Neural progenitor cell (in vitro differentiated cells): ENCODE measurements around the gene TREM2. TPM values are rescaled to one million over a fixed set of nuclear protein-coding genes. Genes with fewer than 3 reads are reported as not detected.

Source experiments
- DNase-seq: peaks from one replicate; pipeline ENCODE4 v3.0.0-alpha.2; 2016; ENCODE audit warnings: low spot score
- H2AFZ ChIP-seq: fragments of 200-600 bp; sonication (generic); replicated peaks from 2 replicates; pipeline ENCODE4 v1.6.1; 2016; ENCODE audit warnings: antibody characterized with exemption
- H3F3A ChIP-seq: fragments of 200-600 bp; sonication (generic); 2 replicates; pipeline ENCODE4 v1.6.1; 2016; ENCODE audit warnings: antibody characterized with exemption, low read depth
- H3K27ac ChIP-seq: fragments of 200-600 bp; sonication (generic); 2 replicates; pipeline ENCODE4 v1.5.1; 2016; ENCODE audit warnings: mild to moderate bottlenecking
- H3K27me3 ChIP-seq: fragments of 200-600 bp; sonication (generic); 2 replicates; pipeline ENCODE4 v1.6.1; 2016; ENCODE audit warnings: mild to moderate bottlenecking, moderate library complexity
- H3K36me3 ChIP-seq: fragments of 200-600 bp; sonication (generic); 2 replicates; pipeline ENCODE4 v1.5.1; 2016
- H3K4me1 ChIP-seq: fragments of 200-600 bp; sonication (generic); 2 replicates; pipeline ENCODE4 v1.6.1; 2016; ENCODE audit warnings: mixed run types
- H3K4me2 ChIP-seq: fragments of 200-600 bp; sonication (generic); 2 replicates; pipeline ENCODE4 v1.6.1; 2016
- H3K4me3 ChIP-seq: fragments of 200-600 bp; sonication (generic); 2 replicates; pipeline ENCODE4 v1.5.1; 2016
- H3K79me2 ChIP-seq: fragments of 200-600 bp; sonication (generic); 2 replicates; pipeline ENCODE4 v1.6.1; 2016; ENCODE audit warnings: low read depth
- H3K9ac ChIP-seq: fragments of 200-600 bp; sonication (generic); 2 replicates; pipeline ENCODE4 v1.6.1; 2016
- H3K9me3 ChIP-seq: fragments of 200-600 bp; sonication (generic); 2 replicates; pipeline ENCODE4 v1.5.1; 2016; ENCODE audit warnings: low read depth
- H4K20me1 ChIP-seq: fragments of 200-600 bp; sonication (generic); 2 replicates; pipeline ENCODE4 v1.6.1; 2016; ENCODE audit warnings: low read depth
- H3K27ac Mint-ChIP-seq: 3 replicates; pipeline ENCODE4 v1.8.0; 2021; ENCODE audit warnings: mixed read lengths
- H3K27me3 Mint-ChIP-seq: 2 replicates; pipeline ENCODE4 v1.8.0; 2022; ENCODE audit warnings: low read depth, mild to moderate bottlenecking, inconsistent platforms, moderate library complexity, mixed read lengths; ENCODE audit not compliant: insufficient read depth
- H3K36me3 Mint-ChIP-seq: 3 replicates; pipeline ENCODE4 v1.8.0; 2021; ENCODE audit warnings: mixed read lengths
- H3K4me1 Mint-ChIP-seq: 3 replicates; pipeline ENCODE4 v1.8.0; 2021; ENCODE audit warnings: mixed read lengths
- H3K4me3 Mint-ChIP-seq: 3 replicates; pipeline ENCODE4 v1.8.0; 2021; ENCODE audit warnings: mild to moderate bottlenecking, moderate library complexity, mixed read lengths
- H3K9me3 Mint-ChIP-seq: 3 replicates; pipeline ENCODE4 v1.8.0; 2020; ENCODE audit warnings: mixed read lengths
- EZH2 ChIP-seq: fragments of 200-600 bp; sonication (generic); IDR thresholded peaks from 2 replicates; pipeline ENCODE4 v1.6.1; 2017; ENCODE audit warnings: antibody characterized with exemption, mild to moderate bottlenecking, moderate library complexity
- EZH2phosphoT487 ChIP-seq: fragments of 200-600 bp; sonication (generic); IDR thresholded peaks from 2 replicates; pipeline ENCODE4 v1.6.1; 2017; ENCODE audit warnings: antibody characterized with exemption
- total RNA-seq: library from RNA; depleted of rRNA; stranded (reverse); fragments of >200 nt; gene quantifications from 2 replicates; pipeline ENCODE4 v1.2.3, GENCODE V29; 2015; ENCODE audit warnings: low replicate concordance
- TF ChIP-seq, protein P1 (sequence below): fragments of 200-600 bp; sonication (generic); IDR thresholded peaks from 2 replicates; pipeline ENCODE4 v1.5.1; 2017; ENCODE audit warnings: antibody characterized with exemption, mild to moderate bottlenecking

Gene TREM2
- total RNA-seq, 1 donor from 2014 or later, result not detected

DNA sequence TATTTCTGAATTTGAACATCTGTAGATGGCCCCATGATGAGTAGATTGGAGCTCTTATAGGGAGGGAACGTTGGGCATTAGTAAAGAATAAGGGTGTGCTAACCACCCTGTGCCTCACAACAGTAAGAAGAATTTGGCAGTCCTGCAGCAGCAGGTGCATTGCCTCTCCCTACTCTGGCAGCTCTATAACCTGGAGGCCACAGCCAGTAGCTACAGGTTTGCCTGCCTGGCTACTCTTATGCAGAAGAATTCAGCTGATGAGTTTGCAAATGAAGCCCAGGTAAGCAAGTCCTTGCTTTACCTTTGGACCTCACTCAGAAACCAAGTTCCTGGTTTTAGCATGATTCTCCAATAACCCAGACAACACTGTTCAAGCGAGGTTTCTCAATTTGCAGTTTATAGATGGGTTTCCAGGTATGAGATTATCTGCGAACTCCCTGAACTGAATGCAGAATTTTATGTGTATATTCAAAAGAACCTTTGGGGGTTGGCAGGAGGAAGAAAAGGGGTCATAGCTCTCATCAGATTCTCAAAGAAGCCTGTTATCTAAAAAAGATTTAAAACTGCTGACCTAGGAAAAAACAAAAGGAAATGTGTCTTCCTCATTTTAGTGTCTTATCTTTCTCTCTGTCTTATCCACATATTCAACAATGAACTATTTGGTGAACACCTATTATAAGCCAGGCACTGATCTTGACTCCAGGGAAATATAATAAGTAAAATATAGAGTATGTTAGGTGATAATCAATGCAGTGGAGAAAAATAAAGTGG is 27.7 kb downstream of the TREM2 start:
- TF ChIP-seq EZH2phosphoT487, result no peak
- TF ChIP-seq EZH2, result no peak
- TF ChIP-seq, protein P1, sequence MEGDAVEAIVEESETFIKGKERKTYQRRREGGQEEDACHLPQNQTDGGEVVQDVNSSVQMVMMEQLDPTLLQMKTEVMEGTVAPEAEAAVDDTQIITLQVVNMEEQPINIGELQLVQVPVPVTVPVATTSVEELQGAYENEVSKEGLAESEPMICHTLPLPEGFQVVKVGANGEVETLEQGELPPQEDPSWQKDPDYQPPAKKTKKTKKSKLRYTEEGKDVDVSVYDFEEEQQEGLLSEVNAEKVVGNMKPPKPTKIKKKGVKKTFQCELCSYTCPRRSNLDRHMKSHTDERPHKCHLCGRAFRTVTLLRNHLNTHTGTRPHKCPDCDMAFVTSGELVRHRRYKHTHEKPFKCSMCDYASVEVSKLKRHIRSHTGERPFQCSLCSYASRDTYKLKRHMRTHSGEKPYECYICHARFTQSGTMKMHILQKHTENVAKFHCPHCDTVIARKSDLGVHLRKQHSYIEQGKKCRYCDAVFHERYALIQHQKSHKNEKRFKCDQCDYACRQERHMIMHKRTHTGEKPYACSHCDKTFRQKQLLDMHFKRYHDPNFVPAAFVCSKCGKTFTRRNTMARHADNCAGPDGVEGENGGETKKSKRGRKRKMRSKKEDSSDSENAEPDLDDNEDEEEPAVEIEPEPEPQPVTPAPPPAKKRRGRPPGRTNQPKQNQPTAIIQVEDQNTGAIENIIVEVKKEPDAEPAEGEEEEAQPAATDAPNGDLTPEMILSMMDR, result no peak
- Histone ChIP-seq H3K27ac (no peak overlapping the region), H3K79me2 (no peaks in the 10 kb centered on the region), H3K9me3 (no peaks in the 10 kb centered on the region), H3F3A (peaks cover 10% of the 10 kb centered on the region), H3K27me3 (no peaks in the 10 kb centered on the region), H2AFZ (no peak overlapping the region), H3K9ac (no peak overlapping the region), H3K4me3 (no peak overlapping the region), H3K4me1 (peaks cover 10% of the 10 kb centered on the region), H3K36me3 (no peaks in the 10 kb centered on the region), H3K4me2 (no peak overlapping the region), H4K20me1 (no peaks in the 10 kb centered on the region)
- DNase-seq, result no peak
- H3K4me1 Mint-ChIP-seq, result no peaks in the 10 kb centered on the region
- H3K27ac Mint-ChIP-seq, result no peak overlapping the region
- no peaks in the 10 kb centered on the region for H3K36me3 Mint-ChIP-seq
- no peaks in the 10 kb centered on the region for H3K9me3 Mint-ChIP-seq
- H3K27me3 Mint-ChIP-seq, result peaks cover 3% of the 10 kb centered on the region
- no peak overlapping the region for H3K4me3 Mint-ChIP-seq

DNA sequence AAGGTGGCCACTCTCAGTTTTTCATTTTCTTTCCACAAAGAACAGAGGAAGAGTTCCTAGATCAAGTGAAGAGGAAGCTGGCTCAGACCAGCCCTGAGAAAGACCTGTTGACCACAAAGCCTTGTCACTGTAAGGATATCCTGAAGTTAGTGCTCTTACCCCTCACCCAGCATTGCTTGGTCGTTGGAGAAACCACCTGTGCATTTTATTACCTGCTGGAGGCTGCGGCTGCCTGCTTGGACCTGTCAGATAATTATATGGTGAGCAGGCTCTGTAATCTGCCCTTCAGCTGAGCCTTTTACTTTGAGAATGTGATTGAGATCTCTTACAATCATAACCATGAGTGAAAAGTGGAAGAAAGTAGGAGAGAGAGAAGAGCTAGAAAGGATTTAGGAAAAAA is 30.7 kb downstream of the TREM2 start:
- DNase-seq, result no peak
- H3K4me3 Mint-ChIP-seq, result no peak overlapping the region
- H3K27ac ChIP-seq, result no peak overlapping the region
- no peaks in the 10 kb centered on the region for H4K20me1 ChIP-seq
- no peaks in the 10 kb centered on the region for H3K4me1 Mint-ChIP-seq
- H3K36me3 Mint-ChIP-seq, result no peaks in the 10 kb centered on the region
- no peak overlapping the region for H3K9ac ChIP-seq
- H3K27me3 Mint-ChIP-seq, result peaks cover 3% of the 10 kb centered on the region
- no peak overlapping the region for H2AFZ ChIP-seq
- no peaks in the 10 kb centered on the region for H3K9me3 ChIP-seq
- no peak overlapping the region for H3K4me2 ChIP-seq
- H3K9me3 Mint-ChIP-seq, result no peaks in the 10 kb centered on the region
- H3K27ac Mint-ChIP-seq, result no peak overlapping the region
- H3K4me3 ChIP-seq, result no peak overlapping the region
- H3K79me2 ChIP-seq, result no peaks in the 10 kb centered on the region
- no peaks in the 10 kb centered on the region for H3F3A ChIP-seq
- H3K36me3 ChIP-seq, result no peaks in the 10 kb centered on the region
- TF ChIP-seq EZH2, result no peak
- TF ChIP-seq, protein P1, result no peak
- TF ChIP-seq EZH2phosphoT487, result no peak
- no peaks in the 10 kb centered on the region for H3K27me3 ChIP-seq
- no peaks in the 10 kb centered on the region for H3K4me1 ChIP-seq

DNA sequence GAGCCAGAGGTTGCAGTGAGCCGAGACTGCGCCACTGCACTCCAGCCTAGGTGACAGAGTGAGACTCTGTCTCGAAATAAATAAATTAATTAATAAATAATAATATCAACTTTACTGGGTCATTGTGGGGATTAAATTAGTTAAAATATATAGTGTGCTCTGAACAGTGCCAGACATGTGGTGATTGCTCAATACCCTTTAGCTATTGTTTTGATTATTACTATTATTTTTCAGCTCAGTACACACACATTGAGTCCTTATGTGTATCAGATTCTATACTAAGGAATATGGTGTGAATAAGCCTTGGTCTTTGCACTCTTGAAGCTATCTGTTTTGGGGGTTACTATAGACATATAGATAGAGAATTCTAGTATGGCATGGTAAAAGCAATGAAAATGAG is 37.6 kb downstream of the TREM2 start:
- Histone ChIP-seq H3F3A (no peaks in the 10 kb centered on the region), H3K27ac (no peak overlapping the region), H3K9me3 (no peaks in the 10 kb centered on the region), H4K20me1 (no peaks in the 10 kb centered on the region), H3K4me2 (no peak overlapping the region), H3K36me3 (no peaks in the 10 kb centered on the region), H2AFZ (no peak overlapping the region), H3K27me3 (no peaks in the 10 kb centered on the region), H3K4me1 (no peaks in the 10 kb centered on the region), H3K4me3 (no peak overlapping the region), H3K9ac (no peak overlapping the region), H3K79me2 (no peaks in the 10 kb centered on the region)
- no peaks in the 10 kb centered on the region for H3K27me3 Mint-ChIP-seq
- H3K4me3 Mint-ChIP-seq, result no peak overlapping the region
- H3K36me3 Mint-ChIP-seq, result peaks cover 2% of the 10 kb centered on the region
- no peak for DNase-seq
- no peaks in the 10 kb centered on the region for H3K4me1 Mint-ChIP-seq
- no peaks in the 10 kb centered on the region for H3K9me3 Mint-ChIP-seq
- H3K27ac Mint-ChIP-seq, result no peak overlapping the region
- TF ChIP-seq EZH2 (no peak), EZH2phosphoT487 (no peak)
- TF ChIP-seq, protein P1, result no peak
